Activated T-helper 1 cell treated with anti-CD3 and anti-CD28 coated beads, Interleukin-12 subunit alpha, Interleukin-12 subunit beta, Interleukin-2, Interleukin-4 antibody, amounts not matched to agents 30 ng/mL and 10 ng/mL and 1 ng/mL, durations not matched to agents 14 hours and 24 hours and 36 hours (primary cell): ENCODE results near the gene SLC39A10. TPM values are rescaled to one million over a fixed set of nuclear protein-coding genes. Genes with fewer than 3 reads are reported as not detected.
"Not testable (repeated sequence)": the region's sequence is repeated elsewhere in the genome, so short reads cannot be mapped to it uniquely, and the experiment has no call there.

Experiments
- DNase-seq: peaks from one replicate; pipeline ENCODE4 v3.0.0; 2021; ENCODE audit warnings: low spot score
- H3K27ac Mint-ChIP-seq: one replicate; pipeline ENCODE4 v1.8.0; 2021; ENCODE audit warnings: mild to moderate bottlenecking, mixed read lengths
- H3K27me3 Mint-ChIP-seq: one replicate; pipeline ENCODE4 v1.8.0; 2022; ENCODE audit warnings: mild to moderate bottlenecking, moderate library complexity, mixed read lengths; ENCODE audit not compliant: insufficient read depth
- H3K36me3 Mint-ChIP-seq: one replicate; pipeline ENCODE4 v1.8.0; 2021; ENCODE audit warnings: low read depth, mixed read lengths
- H3K4me1 Mint-ChIP-seq: one replicate; pipeline ENCODE4 v1.8.0; 2021; ENCODE audit warnings: low read depth, mixed read lengths
- H3K4me3 Mint-ChIP-seq: one replicate; pipeline ENCODE4 v1.8.0; 2021; ENCODE audit warnings: mild to moderate bottlenecking, moderate library complexity, mixed read lengths
- H3K9me3 Mint-ChIP-seq: one replicate; pipeline ENCODE4 v1.8.0; 2021; ENCODE audit warnings: mixed read lengths
- intact Hi-C: fragments of 100-400 bp; cut with micrococcal nuclease; formaldehyde crosslinking; loops from one replicate; pipeline ENCODE4 v1.15.1; 2024
- total RNA-seq: library from RNA; stranded (reverse); gene quantifications from 2 replicates; pipeline ENCODE4 v1.2.3, GENCODE V29; 2022

The SLC39A10 gene
- total RNA-seq, 1 donor from 2014 or later, result 32.5 TPM

DNA sequence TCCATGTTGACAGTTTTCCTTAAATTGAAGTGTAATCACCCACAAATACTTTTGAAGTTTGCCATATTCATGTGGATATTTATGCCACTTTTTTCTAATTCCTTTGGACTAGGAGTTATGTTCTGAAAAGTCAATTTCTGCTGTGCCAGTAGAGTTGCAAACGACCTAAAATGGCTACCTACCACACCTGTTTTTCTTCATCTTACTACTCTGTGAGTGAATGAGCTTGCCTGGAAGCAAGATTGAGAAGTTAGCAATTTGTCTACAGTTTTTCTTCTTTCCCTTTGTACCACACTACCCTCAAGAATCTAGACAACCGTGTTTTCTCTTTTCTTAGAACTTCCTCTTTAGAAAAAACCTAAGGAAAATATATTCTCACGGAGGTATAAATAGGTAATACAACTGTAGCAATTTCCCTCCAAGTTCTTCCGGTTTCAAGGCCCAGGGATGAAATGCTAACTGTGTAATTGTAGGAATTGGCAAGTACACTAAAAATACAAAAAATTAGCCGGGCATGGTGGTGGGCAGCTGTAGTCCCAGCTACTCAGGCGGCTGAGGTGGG is 7.3 kb upstream of the SLC39A10 start:
- no peaks in the 10 kb centered on the region for H3K27me3 Mint-ChIP-seq
- intact Hi-C loops, result no loop called here
- peaks cover 19% of the 10 kb centered on the region for H3K4me1 Mint-ChIP-seq
- peaks cover 4% of the 10 kb centered on the region for H3K9me3 Mint-ChIP-seq
- H3K4me3 Mint-ChIP-seq, result no peak overlapping the region
- no peaks in the 10 kb centered on the region for H3K36me3 Mint-ChIP-seq
- no peak overlapping the region for H3K27ac Mint-ChIP-seq
- DNase-seq, result no peak

DNA sequence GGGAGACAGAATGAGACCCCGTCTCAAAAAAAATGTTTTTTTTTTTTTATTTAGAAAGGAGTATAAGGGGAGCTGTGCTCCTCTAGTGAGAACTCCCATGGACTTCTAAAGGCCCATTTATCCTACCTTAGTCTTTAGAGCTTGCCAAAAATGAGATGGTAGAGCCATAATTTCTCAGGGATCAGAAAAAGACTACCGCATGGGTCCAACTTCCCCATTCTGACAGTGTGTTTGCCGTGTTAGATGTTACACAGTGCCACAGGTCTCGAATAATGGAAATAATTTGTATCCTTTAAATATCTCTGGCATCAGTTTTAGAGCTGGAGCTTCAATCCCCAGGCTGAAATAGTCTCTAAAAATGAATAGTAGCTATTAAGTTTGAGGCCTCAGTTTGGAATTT is 6.0 kb upstream of the SLC39A10 start:
- DNase-seq, result no peak
- Mint-ChIP-seq H3K27me3 (no peaks in the 10 kb centered on the region), H3K4me1 (peaks cover 22% of the 10 kb centered on the region), H3K9me3 (peaks cover 4% of the 10 kb centered on the region), H3K36me3 (no peaks in the 10 kb centered on the region), H3K4me3 (no peak overlapping the region), H3K27ac (no peak overlapping the region)
- intact Hi-C loops, result no loop called here

- no peak overlapping the region for H3K4me3 Mint-ChIP-seq
- H3K27me3 Mint-ChIP-seq, result no peaks in the 10 kb centered on the region
- intact Hi-C loops, result no loop called here
- DNase-seq, result no peak
- H3K36me3 Mint-ChIP-seq, result peaks cover 3% of the 10 kb centered on the region
- H3K27ac Mint-ChIP-seq, result no peak overlapping the region
- peaks cover 4% of the 10 kb centered on the region for H3K9me3 Mint-ChIP-seq
- peaks cover 27% of the 10 kb centered on the region for H3K4me1 Mint-ChIP-seq
Measured at GRCh38 chr2:195652911-195653310, 4.1 kb upstream of the SLC39A10 start.

- intact Hi-C loops, result loop anchor here (2.0 to 5.0 kb wide), 7 partner anchors 180 to 1271 kb away; partner anchors contain the start of genes DNAH7 and PGAP1
- H3K9me3 Mint-ChIP-seq, result peaks cover 4% of the 10 kb centered on the region
- peaks cover 29% of the 10 kb centered on the region for H3K4me1 Mint-ChIP-seq
- no peak for DNase-seq
- H3K27ac Mint-ChIP-seq, result peak overlapping the region; percentile 100
- H3K27me3 Mint-ChIP-seq, result no peaks in the 10 kb centered on the region
- H3K4me3 Mint-ChIP-seq, result peak overlapping the region; percentile 99
- H3K36me3 Mint-ChIP-seq, result peaks cover 27% of the 10 kb centered on the region
Measured at GRCh38 chr2:195656161-195656858, 716 bp upstream of the SLC39A10 start.

GRCh38 chr2:195657634-195658540 is 861 bp downstream of the SLC39A10 start:
- no peaks in the 10 kb centered on the region for H3K27me3 Mint-ChIP-seq
- peaks cover 29% of the 10 kb centered on the region for H3K36me3 Mint-ChIP-seq
- DNase-seq, result peak; percentile 67
- no peaks in the 10 kb centered on the region for H3K9me3 Mint-ChIP-seq
- peak overlapping the region; percentile 99 for H3K4me3 Mint-ChIP-seq
- intact Hi-C loops, result loop anchor here (1.0 to 5.0 kb wide), 10 partner anchors 99 to 1269 kb away; partner anchors contain the start of genes CCDC150, DNAH7 and PGAP1
- H3K4me1 Mint-ChIP-seq, result peaks cover 38% of the 10 kb centered on the region
- H3K27ac Mint-ChIP-seq, result peak overlapping the region; percentile 99

DNA sequence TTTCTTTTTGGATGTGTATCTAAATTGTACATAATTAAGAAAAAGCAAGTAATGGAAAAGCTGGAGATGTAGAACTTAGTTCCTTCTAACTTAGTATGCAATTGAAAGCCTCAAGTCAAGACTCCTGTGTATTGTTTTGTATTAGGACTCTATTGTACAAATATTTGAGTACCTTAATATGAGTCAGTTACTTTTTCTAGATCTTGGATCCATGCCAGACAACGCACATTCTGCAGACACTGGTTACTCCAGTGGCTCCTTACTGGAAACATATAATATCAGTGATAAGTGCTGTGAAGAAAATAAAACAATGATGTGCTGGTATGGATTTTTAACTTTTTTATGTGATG is 1.5 kb downstream of the SLC39A10 start:
- Mint-ChIP-seq H3K27ac (peak overlapping the region; percentile 99), H3K36me3 (peaks cover 29% of the 10 kb centered on the region), H3K9me3 (no peaks in the 10 kb centered on the region), H3K4me3 (peak overlapping the region; percentile 99), H3K27me3 (no peaks in the 10 kb centered on the region), H3K4me1 (peaks cover 42% of the 10 kb centered on the region)
- DNase-seq, result no peak
- intact Hi-C loops, result loop anchor here (5.0 kb wide), 5 partner anchors 251 to 1269 kb away; partner anchors contain the start of gene PGAP1

DNA sequence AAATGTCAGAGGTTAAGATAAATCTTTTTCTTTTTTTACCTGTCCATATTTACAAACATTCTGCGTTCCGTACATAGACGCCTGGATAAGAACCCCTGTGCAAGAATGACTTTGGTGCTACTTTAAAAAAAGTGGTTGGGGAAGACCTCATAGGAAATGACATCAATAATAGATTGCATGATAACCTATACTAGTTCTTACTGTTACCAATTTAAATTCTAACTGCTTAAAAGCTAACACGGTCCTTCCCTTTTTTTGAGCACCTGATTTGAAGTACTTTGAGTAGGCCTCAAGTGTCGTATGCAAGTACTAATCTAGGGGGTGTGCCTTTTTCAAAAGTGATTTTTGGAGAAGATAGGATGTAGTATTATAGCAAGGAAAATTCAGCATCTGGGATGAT is 2.1 kb downstream of the SLC39A10 start:
- peaks cover 42% of the 10 kb centered on the region for H3K4me1 Mint-ChIP-seq
- peak overlapping the region; percentile 99 for H3K4me3 Mint-ChIP-seq
- peak overlapping the region; percentile 99 for H3K27ac Mint-ChIP-seq
- H3K9me3 Mint-ChIP-seq, result no peaks in the 10 kb centered on the region
- intact Hi-C loops, result loop anchor here (5.0 kb wide), 5 partner anchors 252 to 1268 kb away; partner anchors contain the start of gene PGAP1
- H3K27me3 Mint-ChIP-seq, result no peaks in the 10 kb centered on the region
- peaks cover 29% of the 10 kb centered on the region for H3K36me3 Mint-ChIP-seq
- DNase-seq, result no peak

DNA sequence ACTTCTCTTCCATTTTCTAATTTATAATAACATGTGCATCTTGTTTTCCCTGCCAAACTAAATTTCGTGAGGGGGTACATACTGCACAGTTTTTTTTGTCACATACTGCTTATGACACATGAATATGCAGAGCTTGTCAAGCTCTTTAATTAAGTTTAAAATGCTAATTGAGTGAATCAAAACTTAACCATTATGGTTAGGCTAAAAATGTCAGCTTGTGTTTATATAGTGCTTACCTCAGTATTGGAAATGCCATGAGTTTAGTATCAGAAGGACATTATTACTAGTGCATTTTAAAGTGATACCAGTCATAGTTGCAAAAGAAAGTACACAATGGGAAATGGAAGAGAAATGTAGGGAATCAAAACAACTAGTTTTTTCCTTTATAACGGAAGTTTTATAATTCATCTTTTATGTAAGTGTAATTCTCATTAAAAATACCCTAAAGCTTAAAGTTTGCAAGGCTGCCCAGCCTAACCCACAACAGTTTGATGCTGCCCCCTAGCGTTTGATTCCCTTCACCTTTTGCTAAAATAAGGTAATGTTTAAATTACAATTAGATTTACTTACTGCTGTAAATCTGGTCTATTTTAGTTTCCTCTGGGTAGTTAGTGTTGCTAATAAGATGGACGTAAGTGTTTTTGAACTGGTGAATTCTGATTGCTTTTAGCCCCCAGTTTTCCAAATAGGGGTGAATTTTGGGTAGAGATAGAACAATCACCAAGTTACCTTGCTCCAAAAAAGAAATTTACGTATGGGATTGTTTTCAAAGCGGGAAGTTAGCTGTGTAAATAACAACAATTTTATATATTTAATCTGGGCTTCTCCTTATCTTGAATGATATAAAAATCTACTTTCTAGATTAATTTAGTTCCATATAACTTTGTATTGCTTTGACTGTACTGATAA is 3.2 kb downstream of the SLC39A10 start:
- DNase-seq, result peak; percentile 63
- intact Hi-C loops, result loop anchor here (1.0 to 10.0 kb wide), 15 partner anchors 84 to 1493 kb away; partner anchors contain the start of gene PGAP1
- H3K9me3 Mint-ChIP-seq, result no peaks in the 10 kb centered on the region
- H3K27ac Mint-ChIP-seq, result peak overlapping the region; percentile 99
- H3K4me3 Mint-ChIP-seq, result peak overlapping the region; percentile 99
- H3K36me3 Mint-ChIP-seq, result peaks cover 29% of the 10 kb centered on the region
- H3K4me1 Mint-ChIP-seq, result peaks cover 42% of the 10 kb centered on the region
- H3K27me3 Mint-ChIP-seq, result no peaks in the 10 kb centered on the region

GRCh38 chr2:195662138-195662537 is 5.1 kb downstream of the SLC39A10 start:
- H3K9me3 Mint-ChIP-seq, result no peaks in the 10 kb centered on the region
- intact Hi-C loops, result loop anchor here (5.0 to 10.0 kb wide), 2 partner anchors 273 to 1495 kb away; no protein-coding TSS in a partner anchor
- H3K36me3 Mint-ChIP-seq, result peaks cover 27% of the 10 kb centered on the region
- no peak for DNase-seq
- H3K27me3 Mint-ChIP-seq, result no peaks in the 10 kb centered on the region
- no peak overlapping the region for H3K27ac Mint-ChIP-seq
- peaks cover 45% of the 10 kb centered on the region for H3K4me1 Mint-ChIP-seq
- H3K4me3 Mint-ChIP-seq, result peak overlapping the region; percentile 7

- no peaks in the 10 kb centered on the region for H3K27me3 Mint-ChIP-seq
- peaks cover 47% of the 10 kb centered on the region for H3K4me1 Mint-ChIP-seq
- intact Hi-C loops, result loop anchor here (5.0 to 10.0 kb wide), 2 partner anchors 272 to 1496 kb away; no protein-coding TSS in a partner anchor
- no peak overlapping the region for H3K4me3 Mint-ChIP-seq
- no peak overlapping the region for H3K27ac Mint-ChIP-seq
- peaks cover 25% of the 10 kb centered on the region for H3K36me3 Mint-ChIP-seq
- DNase-seq, result no peak
- H3K9me3 Mint-ChIP-seq, result no peaks in the 10 kb centered on the region
Measured at GRCh38 chr2:195663007-195663406, 6.0 kb downstream of the SLC39A10 start.

- H3K9me3 Mint-ChIP-seq, result no peaks in the 10 kb centered on the region
- H3K4me1 Mint-ChIP-seq, result peaks cover 45% of the 10 kb centered on the region
- intact Hi-C loops, result loop anchor here (5.0 to 10.0 kb wide), 2 partner anchors 270 to 1497 kb away; no protein-coding TSS in a partner anchor
- H3K27me3 Mint-ChIP-seq, result no peaks in the 10 kb centered on the region
- H3K27ac Mint-ChIP-seq, result no peak overlapping the region
- H3K4me3 Mint-ChIP-seq, result no peak overlapping the region
- DNase-seq, result no peak
- H3K36me3 Mint-ChIP-seq, result peaks cover 11% of the 10 kb centered on the region
Measured at GRCh38 chr2:195664528-195664927, 7.5 kb downstream of the SLC39A10 start.

DNA sequence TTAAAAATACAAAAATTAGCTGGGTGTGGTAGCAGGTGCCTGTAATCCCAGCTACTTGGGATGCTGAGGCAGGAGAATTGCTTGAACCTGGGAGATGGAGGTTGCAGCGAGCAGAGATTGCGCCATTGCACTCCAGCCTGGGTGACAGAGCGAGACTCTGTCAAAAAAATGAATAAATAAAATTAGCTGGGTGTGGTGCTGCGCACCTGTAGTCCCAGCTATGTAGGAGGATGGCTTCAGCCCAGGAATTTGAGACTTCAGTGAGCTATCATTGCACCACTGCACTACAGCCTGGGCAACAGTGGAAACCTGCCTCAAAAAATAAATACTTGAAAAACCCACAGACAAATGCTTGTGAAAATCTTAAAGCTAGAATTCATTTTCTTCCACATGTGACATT is 8.1 kb downstream of the SLC39A10 start:
- not testable (repeated sequence) for H3K4me3 Mint-ChIP-seq, DNase-seq, H3K27me3 Mint-ChIP-seq, H3K36me3 Mint-ChIP-seq, H3K9me3 Mint-ChIP-seq, H3K27ac Mint-ChIP-seq
- peaks cover 38% of the 10 kb centered on the region for H3K4me1 Mint-ChIP-seq
- intact Hi-C loops, result loop anchor here (10.0 kb wide), 1 partner anchor 270 kb away; no protein-coding TSS in a partner anchor
